ENCODE data around the gene HM13.

The HM13 gene

DNA sequence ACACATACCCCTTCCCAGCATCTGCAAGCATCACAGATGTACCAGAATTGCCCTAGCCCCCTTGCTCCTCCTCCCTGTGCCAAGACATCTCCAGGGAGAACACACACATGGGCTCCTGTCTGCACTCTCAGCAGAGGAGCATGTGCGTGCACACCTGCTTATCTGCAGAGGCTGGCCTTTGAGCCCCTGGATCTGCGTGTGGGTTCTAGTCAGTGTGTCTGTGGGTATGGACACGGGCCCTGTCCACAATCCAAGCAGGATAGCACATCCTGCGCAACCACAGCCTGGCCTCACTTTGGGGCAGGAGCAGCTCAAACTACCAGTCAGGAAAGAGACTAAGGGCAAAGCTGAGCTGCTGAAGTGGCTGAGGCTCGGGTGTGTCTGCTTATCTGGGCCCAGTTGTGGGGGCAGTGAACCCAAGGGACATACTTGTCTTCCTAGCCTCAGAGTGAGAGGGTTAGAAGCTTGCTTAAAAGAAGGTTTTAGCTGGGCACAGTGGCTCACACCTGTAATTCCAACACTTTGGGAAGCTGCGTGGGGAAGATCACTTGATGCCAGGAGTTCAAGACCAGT lies 41.0 kb downstream of the HM13 start:
- Histone ChIP-seq H3K4me3 (ENCODE audit: low read length) (no peak overlapping the region), H4K20me1 (ENCODE audit: control insufficient read depth, insufficient read depth, low read depth, low read length) (no peaks in the 10 kb centered on the region), H3K4me2 (ENCODE audit: low read length) (no peak overlapping the region), H3K4me1 (ENCODE audit: control insufficient read depth, low read length) (peaks cover 6% of the 10 kb centered on the region), H3K9me3 (ENCODE audit: control insufficient read depth, insufficient read depth, low read length) (no peaks in the 10 kb centered on the region), H3K36me3 (ENCODE audit: control insufficient read depth, low read length) (peaks cover 50% of the 10 kb centered on the region), H3K27ac (ENCODE audit: low read depth, low read length) (no peak overlapping the region), H3F3A (ENCODE audit: control insufficient read depth, insufficient read depth) (peaks cover 5% of the 10 kb centered on the region; the same call in 1 of the 2 replicates), H3K27me3 (ENCODE audit: control insufficient read depth, low read length) (no peaks in the 10 kb centered on the region), H3K9me2 (replicated peaks; ENCODE audit: control insufficient read depth, low read length) (no peaks in the 10 kb centered on the region), H3K79me2 (ENCODE audit: control insufficient read depth, low read length) (no peaks in the 10 kb centered on the region)
- TF ChIP-seq EZH2phosphoT487 (IDR thresholded peaks at IDR 0.05; ENCODE audit: borderline replicate concordance, low read length): no peak
- TF ChIP-seq, protein P1, sequence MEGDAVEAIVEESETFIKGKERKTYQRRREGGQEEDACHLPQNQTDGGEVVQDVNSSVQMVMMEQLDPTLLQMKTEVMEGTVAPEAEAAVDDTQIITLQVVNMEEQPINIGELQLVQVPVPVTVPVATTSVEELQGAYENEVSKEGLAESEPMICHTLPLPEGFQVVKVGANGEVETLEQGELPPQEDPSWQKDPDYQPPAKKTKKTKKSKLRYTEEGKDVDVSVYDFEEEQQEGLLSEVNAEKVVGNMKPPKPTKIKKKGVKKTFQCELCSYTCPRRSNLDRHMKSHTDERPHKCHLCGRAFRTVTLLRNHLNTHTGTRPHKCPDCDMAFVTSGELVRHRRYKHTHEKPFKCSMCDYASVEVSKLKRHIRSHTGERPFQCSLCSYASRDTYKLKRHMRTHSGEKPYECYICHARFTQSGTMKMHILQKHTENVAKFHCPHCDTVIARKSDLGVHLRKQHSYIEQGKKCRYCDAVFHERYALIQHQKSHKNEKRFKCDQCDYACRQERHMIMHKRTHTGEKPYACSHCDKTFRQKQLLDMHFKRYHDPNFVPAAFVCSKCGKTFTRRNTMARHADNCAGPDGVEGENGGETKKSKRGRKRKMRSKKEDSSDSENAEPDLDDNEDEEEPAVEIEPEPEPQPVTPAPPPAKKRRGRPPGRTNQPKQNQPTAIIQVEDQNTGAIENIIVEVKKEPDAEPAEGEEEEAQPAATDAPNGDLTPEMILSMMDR (IDR thresholded peaks at IDR 0.05; ENCODE audit: low read depth, low read length, poor library complexity, severe bottlenecking): no peak

DNA sequence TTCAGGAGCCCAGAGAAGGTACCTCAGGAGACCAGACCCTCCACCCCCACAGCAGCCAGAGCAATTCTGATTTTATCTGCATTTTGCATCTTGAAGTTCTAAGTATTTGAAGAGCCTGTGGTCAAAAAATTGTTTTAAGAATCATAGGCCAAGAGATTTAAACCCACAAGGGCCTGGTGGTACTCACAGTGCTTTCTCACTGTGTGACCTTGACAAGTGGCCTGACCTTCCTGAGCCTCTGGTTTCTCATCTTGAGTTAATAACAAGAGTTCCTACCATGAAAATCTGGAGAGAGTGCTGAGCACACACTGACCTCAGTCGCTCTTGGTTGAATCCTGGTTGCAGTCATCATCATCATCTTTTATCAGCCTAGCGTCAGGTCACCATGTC lies 45.5 kb downstream of the HM13 start:
- Histone ChIP-seq H3K9me2 (replicated peaks; ENCODE audit: control insufficient read depth, low read length) (no peaks in the 10 kb centered on the region), H3F3A (ENCODE audit: control insufficient read depth, insufficient read depth) (peaks cover 12% of the 10 kb centered on the region; the same call in 1 of the 2 replicates), H3K36me3 (ENCODE audit: control insufficient read depth, low read length) (peaks cover 62% of the 10 kb centered on the region), H3K4me3 (ENCODE audit: low read length) (no peak overlapping the region), H3K27ac (ENCODE audit: low read depth, low read length) (no peak overlapping the region), H3K4me2 (ENCODE audit: low read length) (no peak overlapping the region), H3K79me2 (ENCODE audit: control insufficient read depth, low read length) (no peaks in the 10 kb centered on the region), H3K4me1 (ENCODE audit: control insufficient read depth, low read length) (peaks cover 30% of the 10 kb centered on the region), H3K27me3 (ENCODE audit: control insufficient read depth, low read length) (no peaks in the 10 kb centered on the region), H3K9me3 (ENCODE audit: control insufficient read depth, insufficient read depth, low read length) (no peaks in the 10 kb centered on the region), H4K20me1 (ENCODE audit: control insufficient read depth, insufficient read depth, low read depth, low read length) (no peaks in the 10 kb centered on the region)
- no peak for TF ChIP-seq EZH2phosphoT487 (IDR thresholded peaks at IDR 0.05; ENCODE audit: borderline replicate concordance, low read length)
- TF ChIP-seq, protein P1 (IDR thresholded peaks at IDR 0.05; ENCODE audit: low read depth, low read length, poor library complexity, severe bottlenecking): no peak

GRCh38 chr20:31560094-31560745 lies 46.0 kb downstream of the HM13 start:
- TF ChIP-seq, protein P1 (IDR thresholded peaks at IDR 0.05; ENCODE audit: low read depth, low read length, poor library complexity, severe bottlenecking): peak; percentile 97
- TF ChIP-seq EZH2phosphoT487 (IDR thresholded peaks at IDR 0.05; ENCODE audit: borderline replicate concordance, low read length): no peak
- Histone ChIP-seq H3F3A (ENCODE audit: control insufficient read depth, insufficient read depth) (peaks cover 12% of the 10 kb centered on the region; the same call in 1 of the 2 replicates), H3K9me2 (replicated peaks; ENCODE audit: control insufficient read depth, low read length) (no peaks in the 10 kb centered on the region), H4K20me1 (ENCODE audit: control insufficient read depth, insufficient read depth, low read depth, low read length) (no peaks in the 10 kb centered on the region), H3K4me3 (ENCODE audit: low read length) (no peak overlapping the region), H3K4me2 (ENCODE audit: low read length) (no peak overlapping the region), H3K36me3 (ENCODE audit: control insufficient read depth, low read length) (peaks cover 57% of the 10 kb centered on the region), H3K4me1 (ENCODE audit: control insufficient read depth, low read length) (peaks cover 34% of the 10 kb centered on the region), H3K79me2 (ENCODE audit: control insufficient read depth, low read length) (no peaks in the 10 kb centered on the region), H3K27ac (ENCODE audit: low read depth, low read length) (no peak overlapping the region), H3K27me3 (ENCODE audit: control insufficient read depth, low read length) (no peaks in the 10 kb centered on the region), H3K9me3 (ENCODE audit: control insufficient read depth, insufficient read depth, low read length) (no peaks in the 10 kb centered on the region)
